Left ventricle myocardium inferior (tissue), 1 donor: ENCODE data around the gene CAPZA1. TPM values are rescaled to one million over a fixed set of nuclear protein-coding genes. Genes with fewer than 3 reads are reported as not detected.

Experiments
- DNase-seq: peaks from one replicate; pipeline ENCODE4 v3.0.0-alpha.2; 2020
- H3K27ac ChIP-seq: fragments of 200-600 bp; replicated peaks from 2 replicates; pipeline ENCODE4 v1.8.0; 2021
- H3K27me3 ChIP-seq: fragments of 200-600 bp; 2 replicates; pipeline ENCODE4 v1.8.0; 2021; ENCODE audit warnings: low read depth
- H3K36me3 ChIP-seq: fragments of 200-600 bp; 2 replicates; pipeline ENCODE4 v1.8.0; 2021
- H3K4me1 ChIP-seq: fragments of 200-600 bp; 2 replicates; pipeline ENCODE4 v1.8.0; 2021
- H3K4me3 ChIP-seq: fragments of 200-600 bp; 2 replicates; pipeline ENCODE4 v1.8.0; 2021; ENCODE audit warnings: mild to moderate bottlenecking, moderate library complexity
- H3K9me3 ChIP-seq: fragments of 200-600 bp; replicated peaks from 2 replicates; pipeline ENCODE4 v1.8.0; 2021
- CTCF ChIP-seq: fragments of 200-600 bp; IDR thresholded peaks from 2 replicates; pipeline ENCODE4 v1.8.0; 2021; ENCODE audit warnings: antibody characterized with exemption, mild to moderate bottlenecking, borderline replicate concordance
- intact Hi-C: fragments of 100-400 bp; cut with micrococcal nuclease; formaldehyde crosslinking; loops from one replicate; pipeline ENCODE4 v1.11.0; 2022
- total RNA-seq: library from RNA; stranded (reverse); fragmentation: NEBNext Ultra II Directional; extraction: Animal tissue kit (Norgen Biotek cat#: 25700); gene quantifications from one replicate; pipeline ENCODE4 v1.2.1, GENCODE V29; 2021
- donor health status: DM: no; HTN: yes; CAD: no; lungs with severe emphysema.

CAPZA1 gene
- total RNA-seq, 1 donor from 2014 or later = 24.6 TPM

DNA sequence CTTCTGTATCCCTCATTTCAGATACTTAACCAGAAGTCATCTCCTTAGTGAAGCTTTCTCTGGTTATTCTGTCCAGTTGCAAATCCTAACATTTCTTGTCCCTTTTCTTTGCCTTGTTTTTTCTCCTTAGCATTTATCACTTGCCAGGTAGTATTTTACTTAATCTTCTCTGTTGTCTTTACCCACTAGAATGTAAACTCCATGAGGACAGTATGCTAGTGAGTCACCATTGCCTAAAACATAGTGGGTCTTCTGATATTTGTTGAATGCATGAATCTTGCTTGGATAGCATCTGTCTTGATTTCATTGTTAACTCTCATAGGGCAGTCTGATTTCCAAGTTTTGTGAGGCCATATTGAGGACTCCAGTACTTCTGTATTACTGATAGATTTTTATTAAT lies 9.6 kb downstream of the CAPZA1 start:
- intact Hi-C loops = no loop called here
- H3K27ac ChIP-seq = no peak overlapping the region
- no peaks in the 10 kb centered on the region for H3K36me3 ChIP-seq
- no peak for TF ChIP-seq CTCF
- H3K4me1 ChIP-seq = peaks cover 82% of the 10 kb centered on the region
- H3K4me3 ChIP-seq = no peak overlapping the region
- no peaks in the 10 kb centered on the region for H3K27me3 ChIP-seq
- no peaks in the 10 kb centered on the region for H3K9me3 ChIP-seq
- DNase-seq = no peak

DNA sequence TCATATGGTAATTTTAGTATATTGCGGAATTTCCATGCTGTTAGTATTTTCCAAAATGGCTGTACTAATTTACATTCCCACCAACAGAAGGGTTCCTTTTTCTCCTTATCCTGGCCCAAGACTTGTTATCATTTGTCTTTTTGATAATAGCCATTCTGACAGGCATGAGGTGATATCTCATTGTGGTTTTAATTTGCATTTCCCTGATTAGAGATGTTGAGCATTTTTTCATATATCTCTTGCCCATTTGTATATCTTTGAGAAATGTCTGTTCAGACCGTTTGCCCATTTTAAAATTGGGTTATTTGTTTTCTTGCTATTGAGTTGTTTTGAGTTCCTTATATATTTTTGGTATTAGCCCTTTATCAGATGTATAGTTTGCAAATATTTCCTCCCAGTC lies 14.0 kb downstream of the CAPZA1 start:
- peaks cover 85% of the 10 kb centered on the region for H3K4me1 ChIP-seq

GRCh38 chr1:112634367-112634766 lies 14.7 kb downstream of the CAPZA1 start:
- intact Hi-C loops = no loop called here
- Histone ChIP-seq H3K27me3 (no peaks in the 10 kb centered on the region), H3K4me3 (no peak overlapping the region), H3K27ac (no peak overlapping the region), H3K4me1 (peaks cover 86% of the 10 kb centered on the region), H3K9me3 (no peaks in the 10 kb centered on the region), H3K36me3 (no peaks in the 10 kb centered on the region)
- TF ChIP-seq CTCF = no peak
- DNase-seq = no peak

More for the DNA sequence above, 14.0 kb downstream of the CAPZA1 start:
- TF ChIP-seq CTCF = no peak
- Histone ChIP-seq H3K27me3 (no peaks in the 10 kb centered on the region), H3K27ac (no peak overlapping the region), H3K36me3 (no peaks in the 10 kb centered on the region), H3K4me3 (no peak overlapping the region), H3K9me3 (no peaks in the 10 kb centered on the region)
- no peak for DNase-seq
- intact Hi-C loops = no loop called here

GRCh38 chr1:112636056-112636455 lies 16.4 kb downstream of the CAPZA1 start:
- Histone ChIP-seq H3K4me3 (no peak overlapping the region), H3K4me1 (peaks cover 75% of the 10 kb centered on the region), H3K9me3 (no peaks in the 10 kb centered on the region), H3K27me3 (no peaks in the 10 kb centered on the region), H3K27ac (no peak overlapping the region), H3K36me3 (no peaks in the 10 kb centered on the region)
- no peak for TF ChIP-seq CTCF
- DNase-seq = no peak
- intact Hi-C loops = no loop called here

DNA sequence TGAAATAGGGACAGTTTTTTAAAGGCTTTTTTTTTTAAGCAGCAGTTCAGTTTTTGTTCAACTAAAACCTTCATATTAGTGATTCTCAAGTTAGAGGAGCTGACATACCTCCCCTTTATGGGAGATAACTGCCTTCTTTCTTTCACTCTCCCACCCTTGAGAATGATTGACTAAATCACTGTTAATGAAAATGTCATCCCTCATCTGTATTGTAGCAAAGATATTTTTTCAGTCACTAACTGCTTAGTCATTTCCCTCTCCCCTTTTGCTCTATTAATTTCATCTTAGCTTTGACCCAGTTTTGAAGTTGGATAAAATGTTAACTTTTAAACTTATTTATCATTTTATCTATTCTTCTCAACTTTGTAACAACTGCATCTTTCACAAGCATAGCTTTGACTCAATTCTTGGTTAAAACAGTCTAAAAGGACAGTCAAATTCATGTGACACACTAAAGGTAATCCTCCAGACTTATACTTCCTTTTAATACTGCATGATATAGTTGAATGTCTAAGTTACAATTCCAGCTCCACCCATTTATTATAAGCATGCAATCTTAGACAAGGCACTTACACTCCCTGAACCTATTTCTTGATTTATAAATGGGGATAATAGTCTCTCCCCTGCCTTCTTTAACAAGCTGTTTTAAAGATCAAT lies 17.1 kb downstream of the CAPZA1 start:
- Histone ChIP-seq H3K9me3 (no peaks in the 10 kb centered on the region), H3K4me3 (no peak overlapping the region), H3K27me3 (no peaks in the 10 kb centered on the region), H3K36me3 (no peaks in the 10 kb centered on the region), H3K4me1 (peaks cover 74% of the 10 kb centered on the region), H3K27ac (no peak overlapping the region)
- no peak for TF ChIP-seq CTCF
- intact Hi-C loops = no loop called here
- DNase-seq = no peak
